Mucosa of rectum (tissue), 2 donors: ENCODE results near the gene PDCD2L.
"Not testable (repeated sequence)": the region's sequence is repeated elsewhere in the genome, so short reads cannot be mapped to it uniquely, and the experiment has no call there.

Experiments
- H3K27ac ChIP-seq, 2 donors: one replicate each; pipeline ENCODE4 v1.7.0; 2013; ENCODE audit warnings: inconsistent platforms in 2 of 2, low read depth in 2 of 2, low read length in 2 of 2
- H3K27me3 ChIP-seq, 2 donors: one replicate each; pipeline ENCODE4 v1.7.0; 2013; ENCODE audit warnings: low read length in 2 of 2; ENCODE audit not compliant: control insufficient read depth in 2 of 2, insufficient read depth in 2 of 2
- H3K36me3 ChIP-seq, 2 donors: one replicate each; pipeline ENCODE4 v1.7.0; 2013; ENCODE audit warnings: low read length in 2 of 2; ENCODE audit not compliant: control insufficient read depth in 2 of 2, insufficient read depth in 2 of 2
- H3K4me1 ChIP-seq, 2 donors: one replicate each; pipeline ENCODE4 v1.7.0; 2013; ENCODE audit warnings: low read length in 2 of 2, mild to moderate bottlenecking in 1 of 2; ENCODE audit not compliant: control insufficient read depth in 2 of 2, insufficient read depth in 2 of 2
- H3K4me3 ChIP-seq, 2 donors: one replicate each; pipeline ENCODE4 v1.7.0; 2013; ENCODE audit warnings: low read length in 2 of 2
- H3K9ac ChIP-seq, 2 donors: one replicate each; pipeline ENCODE4 v1.7.0; 2013; ENCODE audit warnings: low read length in 2 of 2, low read depth in 1 of 2, mild to moderate bottlenecking in 1 of 2
- H3K9me3 ChIP-seq, 2 donors: one replicate each; pipeline ENCODE4 v1.7.0; 2013; ENCODE audit warnings: low read length in 2 of 2; ENCODE audit not compliant: control insufficient read depth in 2 of 2
- donor health status: healthy.
- donor health status: Normal muscosa, but diverticular disease.

PDCD2L gene

GRCh38 chr19:34461375-34462100, 57.3 kb downstream of the PDCD2L start:
- Histone ChIP-seq H3K36me3 (peaks cover 56 to 73% of the 10 kb centered on the region in 2 donors), H3K4me1 (peaks cover 0 to 3% of the 10 kb centered on the region in 2 donors), H3K9me3 (no peaks in the 10 kb centered on the region), H3K27ac (no peak overlapping the region), H3K4me3 (no peak overlapping the region), H3K27me3 (no peaks in the 10 kb centered on the region), H3K9ac (no peak overlapping the region)

GRCh38 chr19:34464785-34465184, 60.6 kb downstream of the PDCD2L start:
- H3K9me3 ChIP-seq, H3K27ac ChIP-seq, H3K9ac ChIP-seq, H3K4me1 ChIP-seq, H3K27me3 ChIP-seq, H3K4me3 ChIP-seq: not testable (repeated sequence)
- peaks cover 58 to 81% of the 10 kb centered on the region in 2 donors for H3K36me3 ChIP-seq

DNA sequence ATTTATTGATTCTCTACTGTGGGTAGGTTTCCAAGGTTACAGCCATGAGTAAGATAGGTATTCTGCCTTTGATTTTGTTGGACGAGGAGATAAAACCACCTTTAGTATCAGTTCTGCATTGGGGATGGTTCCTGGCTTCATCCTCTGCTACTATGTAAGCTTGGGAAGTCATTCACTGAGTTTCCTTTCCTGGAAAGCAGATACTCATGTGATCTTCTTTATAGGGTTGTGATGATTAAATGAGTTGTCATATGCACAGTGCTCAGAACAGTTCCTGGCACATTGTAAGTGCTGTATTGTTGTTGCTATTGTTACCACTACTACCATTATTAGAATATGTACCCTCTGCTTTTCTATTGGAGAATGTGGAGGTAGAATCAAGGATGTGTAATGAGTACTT, 64.2 kb downstream of the PDCD2L start:
- Histone ChIP-seq H3K9me3 (no peaks in the 10 kb centered on the region), H3K4me1 (no peaks in the 10 kb centered on the region), H3K4me3 (no peak overlapping the region), H3K27ac (no peak overlapping the region), H3K9ac (no peak overlapping the region), H3K36me3 (peaks cover 49 to 71% of the 10 kb centered on the region in 2 donors), H3K27me3 (no peaks in the 10 kb centered on the region)

DNA sequence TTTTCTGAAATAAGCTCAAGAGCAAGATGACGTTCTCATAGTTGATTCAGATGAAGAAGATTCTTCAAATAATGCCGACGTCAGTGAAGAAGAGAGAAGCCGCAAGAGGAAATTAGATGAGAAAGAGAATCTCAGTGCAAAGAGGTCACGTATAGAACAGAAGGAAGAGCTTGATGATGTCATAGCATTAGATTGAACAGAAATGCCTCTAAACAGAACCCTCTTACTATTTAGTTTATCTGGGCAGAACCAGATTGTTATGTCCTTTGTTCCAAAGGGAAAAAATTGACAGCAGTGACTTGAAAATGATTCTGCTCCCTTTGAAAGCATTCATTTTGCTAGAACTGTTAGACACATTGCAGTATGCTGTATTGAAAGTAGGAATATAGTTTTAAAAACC, 64.8 kb downstream of the PDCD2L start:
- not testable (repeated sequence) for H3K27ac ChIP-seq, H3K9me3 ChIP-seq, H3K4me3 ChIP-seq, H3K27me3 ChIP-seq, H3K4me1 ChIP-seq, H3K9ac ChIP-seq
- peaks cover 44 to 66% of the 10 kb centered on the region in 2 donors for H3K36me3 ChIP-seq

DNA sequence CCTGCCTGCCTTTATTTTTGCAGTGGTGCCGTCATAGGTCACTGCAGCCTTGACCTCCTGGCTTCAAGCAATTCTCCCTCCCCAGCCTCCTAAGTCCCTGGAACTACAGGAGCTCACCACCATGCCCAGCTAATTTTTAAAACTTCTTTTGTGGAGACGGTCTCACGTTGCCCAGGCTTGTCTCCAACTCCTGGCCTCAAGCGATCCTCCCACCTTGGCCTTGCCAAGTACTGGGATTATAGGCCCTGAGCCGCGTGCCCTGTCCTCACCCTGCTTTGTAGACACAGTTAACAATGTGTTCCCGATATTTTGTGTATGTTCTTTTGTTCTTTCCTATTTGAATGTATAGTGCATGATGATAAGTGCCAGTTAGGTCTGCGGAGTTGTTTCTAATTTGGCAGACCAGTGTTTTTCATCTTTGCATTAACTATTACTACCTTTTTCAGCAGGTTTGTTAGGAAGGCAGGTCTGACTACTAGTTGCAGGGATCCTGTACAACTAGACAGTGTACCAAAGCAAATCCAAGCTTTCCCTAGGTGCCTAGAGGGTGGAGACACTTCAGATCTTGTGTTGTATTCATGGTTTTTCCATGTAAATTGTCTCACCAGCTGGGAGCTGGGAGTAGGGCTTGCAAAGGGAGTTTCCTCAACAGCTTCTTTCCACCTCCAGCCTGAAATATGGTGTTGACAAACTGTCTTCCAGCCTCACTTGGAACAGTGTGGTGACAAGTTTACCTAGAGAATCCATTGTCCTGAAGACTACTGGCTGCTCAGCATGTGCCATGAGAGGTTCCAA, 67.9 kb downstream of the PDCD2L start:
- H3K4me1 ChIP-seq = no peaks in the 10 kb centered on the region
- H3K4me3 ChIP-seq = no peak overlapping the region
- H3K9me3 ChIP-seq = no peaks in the 10 kb centered on the region
- H3K27me3 ChIP-seq = no peaks in the 10 kb centered on the region
- no peak overlapping the region for H3K9ac ChIP-seq
- no peak overlapping the region for H3K27ac ChIP-seq
- H3K36me3 ChIP-seq = peaks cover 29 to 41% of the 10 kb centered on the region in 2 donors

GRCh38 chr19:34474233-34474989, 70.2 kb downstream of the PDCD2L start:
- H3K4me1 ChIP-seq = no peaks in the 10 kb centered on the region

DNA sequence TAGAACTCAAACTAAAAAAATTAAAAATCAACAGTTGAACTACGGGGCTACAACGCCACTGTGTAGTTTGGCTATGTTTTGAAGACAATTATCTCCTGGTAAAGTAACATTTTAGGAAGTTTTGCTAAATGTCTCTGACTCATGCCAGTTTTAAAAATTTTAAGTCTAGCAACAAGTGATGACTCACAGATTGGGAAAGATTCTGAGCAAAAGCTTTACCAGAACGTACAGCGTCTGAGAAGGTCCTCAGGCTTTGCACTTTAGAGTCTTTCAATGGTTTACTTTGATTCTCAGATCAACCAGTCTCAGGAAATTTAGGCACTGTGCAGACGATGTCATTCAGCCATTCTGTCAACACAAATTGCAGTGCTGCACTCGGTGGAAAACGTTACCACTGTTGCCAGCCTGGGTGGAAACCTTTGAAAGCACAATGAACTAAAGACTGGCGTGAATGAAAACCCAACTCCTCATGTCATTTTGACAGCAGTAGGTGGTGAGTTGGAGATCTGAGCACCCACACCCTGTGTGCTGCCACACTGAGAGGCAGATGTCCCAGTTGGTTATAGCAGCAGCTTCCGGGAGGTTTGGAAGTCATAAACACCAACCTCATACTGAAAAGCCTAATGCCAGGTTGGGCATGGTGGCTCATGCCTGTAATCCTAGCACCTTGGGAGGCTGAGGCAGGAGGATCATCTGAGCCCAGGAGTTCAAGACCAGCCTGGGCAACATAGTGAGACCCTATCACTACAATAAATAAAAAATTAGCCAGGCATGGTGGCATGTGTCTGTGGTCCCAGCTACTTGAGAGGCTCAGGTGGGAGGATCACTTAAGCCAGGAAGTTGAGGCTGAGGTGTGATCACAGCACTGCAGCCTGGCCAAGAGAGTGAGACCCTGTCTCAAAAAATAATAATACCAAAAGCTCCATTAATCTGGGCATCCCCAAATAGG, 71.1 kb downstream of the PDCD2L start:
- H3K9ac ChIP-seq = no peak overlapping the region
- peaks cover 11 to 21% of the 10 kb centered on the region in 2 donors for H3K36me3 ChIP-seq
- no peak overlapping the region for H3K27ac ChIP-seq
- H3K4me3 ChIP-seq = no peak overlapping the region
- peaks cover 2 to 4% of the 10 kb centered on the region in 2 donors for H3K27me3 ChIP-seq
- no peaks in the 10 kb centered on the region for H3K9me3 ChIP-seq
- no peaks in the 10 kb centered on the region for H3K4me1 ChIP-seq

More at GRCh38 chr19:34474233-34474989, 70.2 kb downstream of the PDCD2L start:
- H3K27ac ChIP-seq = no peak overlapping the region
- H3K27me3 ChIP-seq = peaks cover 0 to 1% of the 10 kb centered on the region in 2 donors
- H3K9me3 ChIP-seq = no peaks in the 10 kb centered on the region
- peaks cover 14 to 23% of the 10 kb centered on the region in 2 donors for H3K36me3 ChIP-seq
- H3K4me3 ChIP-seq = no peak overlapping the region
- no peak overlapping the region for H3K9ac ChIP-seq
